Kidney epithelial cell (primary cell): ENCODE data around the gene APC2. TPM values are rescaled to one million over a fixed set of nuclear protein-coding genes. Genes with fewer than 3 reads are reported as not detected.

ENCODE experiments used
- DNase-seq: peaks from one replicate; pipeline ENCODE4 v3.0.0-alpha.2; 2010; ENCODE audit warnings: low read depth
- H3K27me3 ChIP-seq: 2 replicates; pipeline ENCODE4 v1.6.0; 2011; ENCODE audit warnings: low read length; ENCODE audit not compliant: control insufficient read depth, insufficient read depth
- H3K36me3 ChIP-seq: 2 replicates; pipeline ENCODE4 v1.5.1; 2011; ENCODE audit warnings: low read length; ENCODE audit not compliant: control insufficient read depth, insufficient read depth
- H3K4me3 ChIP-seq: 2 replicates; pipeline ENCODE4 v1.5.1; 2011; ENCODE audit warnings: low read depth, mild to moderate bottlenecking, control low read depth, low read length
- total RNA-seq: library from RNA; depleted of rRNA; stranded (reverse); fragments of >200 nt; gene quantifications from 2 replicates; pipeline ENCODE4 v1.2.3, GENCODE V29; 2015
- TF ChIP-seq, protein P1 (sequence below): IDR thresholded peaks from 2 replicates; pipeline ENCODE4 v1.5.1; 2011; ENCODE audit warnings: mild to moderate bottlenecking, moderate library complexity, low read length, control low read depth, inconsistent platforms; ENCODE audit not compliant: insufficient read depth, poor library complexity, severe bottlenecking

APC2 gene
- total RNA-seq, 1 donor from 2014 or later = not detected

- no peaks in the 10 kb centered on the region for H3K27me3 ChIP-seq
- no peak for DNase-seq
- TF ChIP-seq, protein P1, sequence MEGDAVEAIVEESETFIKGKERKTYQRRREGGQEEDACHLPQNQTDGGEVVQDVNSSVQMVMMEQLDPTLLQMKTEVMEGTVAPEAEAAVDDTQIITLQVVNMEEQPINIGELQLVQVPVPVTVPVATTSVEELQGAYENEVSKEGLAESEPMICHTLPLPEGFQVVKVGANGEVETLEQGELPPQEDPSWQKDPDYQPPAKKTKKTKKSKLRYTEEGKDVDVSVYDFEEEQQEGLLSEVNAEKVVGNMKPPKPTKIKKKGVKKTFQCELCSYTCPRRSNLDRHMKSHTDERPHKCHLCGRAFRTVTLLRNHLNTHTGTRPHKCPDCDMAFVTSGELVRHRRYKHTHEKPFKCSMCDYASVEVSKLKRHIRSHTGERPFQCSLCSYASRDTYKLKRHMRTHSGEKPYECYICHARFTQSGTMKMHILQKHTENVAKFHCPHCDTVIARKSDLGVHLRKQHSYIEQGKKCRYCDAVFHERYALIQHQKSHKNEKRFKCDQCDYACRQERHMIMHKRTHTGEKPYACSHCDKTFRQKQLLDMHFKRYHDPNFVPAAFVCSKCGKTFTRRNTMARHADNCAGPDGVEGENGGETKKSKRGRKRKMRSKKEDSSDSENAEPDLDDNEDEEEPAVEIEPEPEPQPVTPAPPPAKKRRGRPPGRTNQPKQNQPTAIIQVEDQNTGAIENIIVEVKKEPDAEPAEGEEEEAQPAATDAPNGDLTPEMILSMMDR = no peak
- no peak overlapping the region for H3K4me3 ChIP-seq
- H3K36me3 ChIP-seq = peaks cover 13% of the 10 kb centered on the region
These were observed 17.4 kb upstream of the APC2 start for GRCh38 chr19:1432507-1432887.

DNA sequence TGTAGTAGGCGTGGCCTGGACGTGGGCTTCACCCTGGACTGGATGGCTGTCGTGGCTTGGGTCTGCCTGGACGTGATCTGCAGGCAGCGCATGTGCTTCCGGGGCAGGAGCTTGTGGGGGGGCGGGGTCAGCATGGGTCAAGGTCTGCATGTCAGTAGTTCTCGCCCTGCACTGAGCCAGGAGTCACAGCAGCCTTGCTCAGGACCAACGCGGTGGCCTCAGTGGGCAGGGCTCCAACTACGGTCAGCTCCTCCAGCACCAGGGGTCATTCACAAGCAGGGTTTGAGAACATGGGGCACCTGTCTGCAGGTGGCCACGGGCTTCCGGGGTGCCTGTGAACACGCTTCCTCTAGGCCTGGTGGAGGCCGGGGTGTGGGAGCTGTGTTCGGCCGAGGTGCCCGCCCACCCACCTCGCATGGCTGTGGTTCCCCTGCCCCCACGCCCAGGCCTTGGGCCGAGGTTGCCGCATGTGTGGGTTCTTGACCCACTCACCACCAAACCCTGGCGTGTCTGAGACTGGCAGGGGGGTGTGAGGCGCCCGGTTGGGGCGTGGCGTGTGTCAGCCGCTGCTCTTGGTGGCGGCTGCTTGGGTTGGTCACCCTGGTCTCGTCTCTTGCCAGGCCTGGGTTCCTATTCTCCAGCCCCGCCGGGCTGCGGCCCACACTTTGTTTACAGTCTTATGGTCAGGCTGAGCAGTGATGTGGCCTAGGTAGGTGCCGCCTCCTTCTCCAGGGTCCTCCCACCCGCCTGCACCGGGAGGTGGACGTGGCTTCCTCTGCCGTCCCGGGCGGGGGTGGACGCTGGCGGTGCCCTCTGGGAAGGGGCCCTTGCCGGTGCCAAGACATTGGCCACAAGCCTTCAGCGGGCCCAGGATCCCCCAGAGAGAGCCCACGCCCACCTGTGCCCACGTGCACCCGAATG, 16.5 kb upstream of the APC2 start:
- DNase-seq = no peak
- Histone ChIP-seq H3K4me3 (no peak overlapping the region), H3K27me3 (no peaks in the 10 kb centered on the region), H3K36me3 (peaks cover 13% of the 10 kb centered on the region)
- TF ChIP-seq, protein P1 = no peak

DNA sequence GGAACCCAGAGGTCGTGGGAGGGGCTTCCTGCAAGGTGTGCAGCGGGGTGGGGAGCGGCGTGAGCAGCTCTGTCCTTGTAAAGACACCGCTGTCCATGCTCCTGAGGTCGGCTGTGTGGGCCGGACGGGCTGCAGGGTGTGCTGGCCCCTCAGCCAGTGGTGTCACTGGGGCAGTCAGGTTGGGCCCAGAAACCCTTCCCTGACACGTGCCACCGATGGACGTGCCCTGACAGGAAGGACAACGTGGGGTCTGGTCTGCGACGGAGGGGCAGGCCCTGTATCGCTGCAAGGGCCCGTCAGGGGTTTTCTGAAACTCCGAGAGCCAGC, 15.9 kb upstream of the APC2 start:
- Histone ChIP-seq H3K27me3 (no peaks in the 10 kb centered on the region), H3K36me3 (peaks cover 13% of the 10 kb centered on the region), H3K4me3 (no peak overlapping the region)
- no peak for DNase-seq
- TF ChIP-seq, protein P1 = no peak

- Histone ChIP-seq H3K36me3 (peaks cover 10% of the 10 kb centered on the region), H3K4me3 (no peak overlapping the region), H3K27me3 (no peaks in the 10 kb centered on the region)
- TF ChIP-seq, protein P1 = no peak
- DNase-seq = no peak
These were observed 15.3 kb upstream of the APC2 start for GRCh38 chr19:1434577-1435060.

GRCh38 chr19:1435378-1435989, 14.4 kb upstream of the APC2 start:
- Histone ChIP-seq H3K36me3 (peaks cover 6% of the 10 kb centered on the region), H3K4me3 (no peak overlapping the region), H3K27me3 (no peaks in the 10 kb centered on the region)
- DNase-seq = no peak
- TF ChIP-seq, protein P1 = no peak
